LNCaP clone FGC (cell line): ENCODE measurements around the gene BNC1.

Experiments
- DNase-seq: peaks from one replicate; pipeline ENCODE4 v3.0.0-alpha.2; 2011; ENCODE audit warnings: low read depth
- H3K4me3 ChIP-seq: 2 replicates; pipeline ENCODE4 v1.5.1; 2011; ENCODE audit warnings: mild to moderate bottlenecking, low read depth, low read length, control low read depth
- TF ChIP-seq, protein P1 (sequence below): IDR thresholded peaks from 2 replicates; pipeline ENCODE4 v1.5.1; 2012; ENCODE audit warnings: mild to moderate bottlenecking; ENCODE audit not compliant: control insufficient read depth, insufficient read depth; ENCODE audit errors: extremely low read depth

BNC1 gene

GRCh38 chr15:83207009-83207659 is 77.3 kb downstream of the BNC1 start:
- DNase-seq: no peak
- peak overlapping the region; percentile 55 for H3K4me3 ChIP-seq
- TF ChIP-seq, protein P1, sequence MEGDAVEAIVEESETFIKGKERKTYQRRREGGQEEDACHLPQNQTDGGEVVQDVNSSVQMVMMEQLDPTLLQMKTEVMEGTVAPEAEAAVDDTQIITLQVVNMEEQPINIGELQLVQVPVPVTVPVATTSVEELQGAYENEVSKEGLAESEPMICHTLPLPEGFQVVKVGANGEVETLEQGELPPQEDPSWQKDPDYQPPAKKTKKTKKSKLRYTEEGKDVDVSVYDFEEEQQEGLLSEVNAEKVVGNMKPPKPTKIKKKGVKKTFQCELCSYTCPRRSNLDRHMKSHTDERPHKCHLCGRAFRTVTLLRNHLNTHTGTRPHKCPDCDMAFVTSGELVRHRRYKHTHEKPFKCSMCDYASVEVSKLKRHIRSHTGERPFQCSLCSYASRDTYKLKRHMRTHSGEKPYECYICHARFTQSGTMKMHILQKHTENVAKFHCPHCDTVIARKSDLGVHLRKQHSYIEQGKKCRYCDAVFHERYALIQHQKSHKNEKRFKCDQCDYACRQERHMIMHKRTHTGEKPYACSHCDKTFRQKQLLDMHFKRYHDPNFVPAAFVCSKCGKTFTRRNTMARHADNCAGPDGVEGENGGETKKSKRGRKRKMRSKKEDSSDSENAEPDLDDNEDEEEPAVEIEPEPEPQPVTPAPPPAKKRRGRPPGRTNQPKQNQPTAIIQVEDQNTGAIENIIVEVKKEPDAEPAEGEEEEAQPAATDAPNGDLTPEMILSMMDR: no peak; the same call in 1 of the 2 replicates

DNA sequence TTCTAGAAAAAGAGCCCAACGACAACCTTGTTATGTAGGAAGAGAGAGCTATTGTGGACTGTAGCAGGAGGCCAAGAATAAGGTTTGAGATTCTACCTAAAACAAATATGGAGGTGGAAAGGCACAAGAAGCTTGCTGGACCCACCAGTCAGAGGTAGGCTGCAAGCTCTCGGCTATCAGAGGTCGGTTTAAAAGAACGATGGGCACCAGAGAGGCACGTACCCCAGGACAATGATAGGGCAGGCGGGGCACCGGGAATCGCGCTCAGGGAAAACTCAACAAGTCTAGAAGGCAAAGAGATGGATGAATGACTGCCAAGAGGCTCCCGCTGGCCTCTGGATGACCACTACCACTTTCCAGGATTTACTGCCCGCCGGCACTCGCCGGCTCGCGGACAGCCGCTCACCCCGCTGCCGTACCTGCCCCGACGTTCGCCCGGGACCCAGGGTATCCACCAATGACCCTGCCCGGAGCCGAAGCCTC is 77.9 kb downstream of the BNC1 start:
- DNase-seq: no peak
- TF ChIP-seq, protein P1: no peak
- H3K4me3 ChIP-seq: peak overlapping the region; percentile 55
